ENCODE data around the gene C16orf87.

C16orf87 gene

DNA sequence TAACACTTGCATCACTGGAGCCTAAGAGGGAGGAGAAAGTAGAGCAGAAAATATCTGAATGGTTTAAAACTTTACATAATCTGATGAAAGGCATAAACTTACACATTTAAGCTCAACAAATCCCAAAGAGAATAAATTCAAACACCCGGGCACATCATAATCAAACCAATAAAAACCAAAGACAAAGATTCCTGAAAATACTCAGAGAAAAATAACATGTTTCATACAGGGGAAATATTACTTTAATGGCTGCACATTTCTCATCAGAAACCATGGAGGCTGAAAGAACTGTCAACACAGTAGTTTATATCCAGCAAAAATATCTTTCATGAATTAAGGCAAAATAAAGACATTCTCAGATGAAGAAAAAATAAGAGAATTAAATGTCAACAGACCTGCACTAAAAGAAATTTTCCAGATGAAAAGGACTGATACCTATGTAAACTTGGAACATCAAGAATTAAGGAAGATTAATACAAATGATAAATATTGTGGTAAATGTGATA is 34.2 kb downstream of the C16orf87 start:
- POLR2A ChIA-PET = interaction anchor here (0.5 kb wide), 1 partner anchor 36 kb away, joined by 5 read pairs; no protein-coding TSS in a partner anchor
- H3K4me3 ChIP-seq (ENCODE audit: low read depth, low read length) = no peak overlapping the region
- DNase-seq (ENCODE audit: low read depth, low spot score) = no peak
- TF ChIP-seq, protein P1, sequence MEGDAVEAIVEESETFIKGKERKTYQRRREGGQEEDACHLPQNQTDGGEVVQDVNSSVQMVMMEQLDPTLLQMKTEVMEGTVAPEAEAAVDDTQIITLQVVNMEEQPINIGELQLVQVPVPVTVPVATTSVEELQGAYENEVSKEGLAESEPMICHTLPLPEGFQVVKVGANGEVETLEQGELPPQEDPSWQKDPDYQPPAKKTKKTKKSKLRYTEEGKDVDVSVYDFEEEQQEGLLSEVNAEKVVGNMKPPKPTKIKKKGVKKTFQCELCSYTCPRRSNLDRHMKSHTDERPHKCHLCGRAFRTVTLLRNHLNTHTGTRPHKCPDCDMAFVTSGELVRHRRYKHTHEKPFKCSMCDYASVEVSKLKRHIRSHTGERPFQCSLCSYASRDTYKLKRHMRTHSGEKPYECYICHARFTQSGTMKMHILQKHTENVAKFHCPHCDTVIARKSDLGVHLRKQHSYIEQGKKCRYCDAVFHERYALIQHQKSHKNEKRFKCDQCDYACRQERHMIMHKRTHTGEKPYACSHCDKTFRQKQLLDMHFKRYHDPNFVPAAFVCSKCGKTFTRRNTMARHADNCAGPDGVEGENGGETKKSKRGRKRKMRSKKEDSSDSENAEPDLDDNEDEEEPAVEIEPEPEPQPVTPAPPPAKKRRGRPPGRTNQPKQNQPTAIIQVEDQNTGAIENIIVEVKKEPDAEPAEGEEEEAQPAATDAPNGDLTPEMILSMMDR (IDR thresholded peaks at IDR 0.05; ENCODE audit: insufficient read depth, low read length, missing control alignments) = no peak
- CTCF ChIA-PET = interaction anchor here (6.7 kb wide), 1 partner anchor 122 kb away, joined by 91 read pairs; no protein-coding TSS in a partner anchor

DNA sequence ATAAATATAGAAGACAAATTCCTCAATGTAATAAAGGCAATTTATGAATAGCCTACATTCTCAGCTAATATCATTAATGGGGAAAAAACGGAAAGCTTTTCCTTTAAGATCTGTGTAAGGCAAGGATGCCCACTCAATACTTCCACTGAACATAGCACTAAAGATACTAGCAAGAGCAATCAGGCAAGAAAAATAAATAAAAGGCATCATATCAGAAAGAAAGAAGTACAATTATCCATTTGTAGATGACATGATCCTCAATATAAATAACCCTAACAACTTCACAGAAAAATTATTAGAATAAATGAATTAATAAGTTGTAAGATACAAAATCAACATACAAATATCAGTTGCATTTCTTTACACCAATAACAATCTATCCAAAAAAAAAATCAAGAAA is 37.1 kb downstream of the C16orf87 start:
- TF ChIP-seq, protein P1 (IDR thresholded peaks at IDR 0.05; ENCODE audit: insufficient read depth, low read length, missing control alignments) = no peak
- H3K4me3 ChIP-seq (ENCODE audit: low read depth, low read length) = no peak overlapping the region
- DNase-seq (ENCODE audit: low read depth, low spot score) = no peak
- ChIA-PET CTCF (interaction anchor here (1.4 kb wide), 1 partner anchor 164 kb away, joined by 3 read pairs; no protein-coding TSS in a partner anchor), POLR2A (no interaction called here)

DNA sequence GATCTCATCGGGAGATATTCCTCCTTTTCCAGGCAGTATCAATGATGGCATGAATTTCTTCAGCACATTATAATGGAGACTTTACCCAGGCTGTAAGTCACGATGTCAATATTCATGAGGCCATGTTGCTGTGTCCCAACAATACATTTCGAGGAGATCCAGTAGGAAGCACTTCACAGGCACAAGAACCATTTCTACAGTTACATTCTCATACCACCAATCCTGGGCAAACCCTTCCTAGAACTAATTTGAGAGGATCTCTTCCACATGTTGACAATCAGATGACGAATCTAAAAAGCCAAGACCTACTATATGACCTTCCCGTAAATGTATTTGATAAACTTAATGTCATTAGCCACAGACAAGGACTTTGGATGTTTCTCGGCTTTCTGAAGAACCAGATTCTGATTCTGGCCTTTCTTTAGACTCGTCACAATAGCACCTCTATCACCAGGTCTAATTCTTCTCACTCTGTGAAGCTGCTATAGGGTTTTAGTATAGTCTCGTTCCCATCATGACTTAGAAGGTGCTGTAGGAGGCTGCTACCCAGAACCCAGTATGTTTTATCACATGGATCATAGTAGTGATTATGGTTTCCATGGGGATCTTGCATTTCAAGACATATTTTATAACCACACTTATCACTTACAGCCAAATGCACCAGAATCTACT is 40.2 kb downstream of the C16orf87 start:
- CTCF ChIA-PET = interaction anchor here (2.6 kb wide), 2 partner anchors 10 to 11 kb away, joined by 16 to 32 read pairs; no protein-coding TSS in a partner anchor
- peak overlapping the region; percentile 65 for H3K4me3 ChIP-seq (ENCODE audit: low read depth, low read length)
- TF ChIP-seq, protein P1 (IDR thresholded peaks at IDR 0.05; ENCODE audit: insufficient read depth, low read length, missing control alignments) = no peak
- POLR2A ChIA-PET = interaction anchor here (0.8 kb wide), 1 partner anchor 8 kb away, joined by 3 read pairs; no protein-coding TSS in a partner anchor
- no peak for DNase-seq (ENCODE audit: low read depth, low spot score)

DNA sequence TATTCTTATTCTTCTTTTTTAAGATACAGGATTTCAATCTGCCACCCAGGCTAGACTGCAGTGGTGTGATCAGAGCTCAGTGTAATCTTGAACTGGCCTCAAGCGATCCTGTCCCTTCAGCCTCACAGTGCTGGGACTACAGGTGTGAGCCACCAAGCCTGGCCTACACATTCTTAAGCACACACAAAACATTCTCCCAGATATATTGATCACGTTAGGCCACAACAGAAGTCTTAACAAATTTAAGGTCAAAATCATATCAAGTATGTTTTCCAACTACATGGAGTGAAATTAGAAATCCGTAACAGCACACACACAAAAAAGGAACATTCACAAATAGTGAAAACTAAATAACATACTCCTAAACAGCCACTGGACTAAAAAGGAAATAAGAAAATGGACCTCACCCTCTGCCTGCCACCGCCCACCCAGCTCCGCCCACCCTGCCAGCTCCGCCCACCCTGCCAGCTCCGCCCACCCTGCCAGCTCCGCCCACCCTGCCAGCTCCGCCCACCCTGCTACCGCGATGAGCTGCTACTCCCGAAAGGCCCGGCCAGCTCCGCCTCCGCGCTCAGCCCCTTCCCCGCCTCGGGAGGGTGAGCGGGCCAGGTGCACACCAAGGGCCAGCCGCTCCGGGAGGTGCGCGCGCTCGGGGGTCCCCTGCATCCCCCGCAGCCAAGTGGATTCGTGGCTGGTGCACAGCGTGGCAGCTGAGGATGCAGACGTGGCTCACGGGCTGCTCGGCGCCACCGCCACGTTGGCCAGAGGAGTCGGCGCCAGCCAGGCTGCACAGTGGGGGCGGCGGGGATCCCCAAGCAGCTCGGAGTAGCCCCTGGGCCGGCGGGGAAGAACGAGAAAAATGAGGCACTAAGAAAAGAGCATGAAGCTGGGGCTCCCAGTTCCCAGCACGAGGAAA is 41.2 kb downstream of the C16orf87 start:
- TF ChIP-seq, protein P1 (IDR thresholded peaks at IDR 0.05; ENCODE audit: insufficient read depth, low read length, missing control alignments) = no peak
- ChIA-PET CTCF (interaction anchor here (2.6 kb wide), 1 partner anchor 12 kb away, joined by 16 read pairs; no protein-coding TSS in a partner anchor), POLR2A (interaction anchor here (0.8 to 0.9 kb wide), 2 partner anchors 9 to 18 kb away, joined by 3 to 4 read pairs; no protein-coding TSS in a partner anchor)
- H3K4me3 ChIP-seq (ENCODE audit: low read depth, low read length) = peak overlapping the region; percentile 65
- no peak for DNase-seq (ENCODE audit: low read depth, low spot score)

DNA sequence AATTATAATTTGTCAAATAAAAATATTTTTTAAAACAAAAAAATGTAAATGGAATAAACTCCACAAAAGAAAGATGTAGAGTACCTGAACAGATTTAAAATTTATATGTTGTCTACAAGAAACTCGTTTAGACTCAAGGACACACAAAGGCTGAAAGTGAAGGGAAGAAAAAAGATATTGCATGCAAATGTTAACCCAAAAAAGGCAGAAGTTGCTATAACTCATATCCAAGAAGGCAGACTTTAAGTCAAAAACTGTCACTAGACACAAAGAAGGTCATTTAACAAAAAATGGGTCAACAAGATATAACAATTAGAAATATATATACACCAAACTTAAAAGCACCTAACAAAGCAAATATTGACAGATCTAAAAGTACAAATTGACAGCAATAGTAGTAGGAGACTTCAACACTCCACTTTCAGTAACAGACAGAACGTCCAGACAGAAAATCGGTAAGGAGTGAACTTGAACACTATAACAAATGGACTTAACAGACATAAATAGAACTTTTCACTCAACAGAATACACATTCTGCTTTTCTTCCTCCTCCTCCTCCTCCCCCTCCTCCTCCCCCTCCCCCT is 42.0 kb downstream of the C16orf87 start:
- ChIA-PET POLR2A (interaction anchor here (0.9 kb wide), 1 partner anchor 19 kb away, joined by 4 read pairs; no protein-coding TSS in a partner anchor), CTCF (interaction anchor here (2.6 kb wide), 1 partner anchor 12 kb away, joined by 16 read pairs; no protein-coding TSS in a partner anchor)
- H3K4me3 ChIP-seq (ENCODE audit: low read depth, low read length) = no peak overlapping the region
- DNase-seq (ENCODE audit: low read depth, low spot score) = no peak
- TF ChIP-seq, protein P1 (IDR thresholded peaks at IDR 0.05; ENCODE audit: insufficient read depth, low read length, missing control alignments) = no peak

Data from AG04449 (cell line).